Cardiac muscle cell (in vitro differentiated cells and primary cell): ENCODE measurements around the gene NEK7. TPM values are rescaled to one million over a fixed set of nuclear protein-coding genes. Genes with fewer than 3 reads are reported as not detected.
A peak's percentile ranks its signal among the peaks of the same experiment; 100 is the strongest.

Experiments used
- DNase-seq, 2 donors: peaks; one replicate each; pipeline versions ENCODE4 v3.0.0 to v3.0.0-alpha.2; 2010 to 2017; ENCODE audit warnings: low read depth in 1 of 2, low spot score in 1 of 2
- H3K27ac ChIP-seq: fragments of 200-600 bp; sonication (generic); 2 replicates; pipeline ENCODE4 v1.5.1; 2016
- H3K27me3 ChIP-seq: fragments of 200-600 bp; sonication (generic); 2 replicates; pipeline ENCODE4 v1.6.0; 2016; ENCODE audit warnings: control low read depth
- H3K36me3 ChIP-seq: fragments of 200-600 bp; sonication (generic); 2 replicates; pipeline ENCODE4 v1.5.1; 2016; ENCODE audit warnings: control low read depth
- H3K4me1 ChIP-seq: fragments of 200-600 bp; sonication (generic); 2 replicates; pipeline ENCODE4 v1.8.1; 2017; ENCODE audit warnings: low read depth, mild to moderate bottlenecking, mixed run types
- H3K4me3 ChIP-seq: fragments of 200-600 bp; sonication (generic); 2 replicates; pipeline ENCODE4 v1.5.1; 2016; ENCODE audit warnings: mild to moderate bottlenecking
- H3K9me3 ChIP-seq: fragments of 200-600 bp; sonication (generic); 2 replicates; pipeline ENCODE4 v1.5.1; 2017; ENCODE audit warnings: low read depth, mild to moderate bottlenecking, control low read depth
- CTCF ChIP-seq: IDR thresholded peaks from 2 replicates; pipeline ENCODE4 v1.5.1; 2012; ENCODE audit warnings: low read depth, mild to moderate bottlenecking, low read length
- polyA plus RNA-seq: library from polyadenylated mRNA; unstranded; fragments of >200 nt; fragmentation: Nextera tagmentation; extraction: Ambion mirVana; gene quantifications from 2 replicates; pipeline ENCODE4 v1.2.1, GENCODE V29; 2016
- total RNA-seq: library from RNA; depleted of rRNA; stranded (reverse); fragments of >200 nt; gene quantifications from 2 replicates; pipeline ENCODE4 v1.2.3, GENCODE V29; 2016

Gene NEK7
- total and polyA plus RNA-seq, 2 experiments from 2014 or later = 46.1 to 63.1 TPM

GRCh38 chr1:198228925-198229324, 72.1 kb downstream of the NEK7 start:
- peak in 1 of 2 donors; percentile 21 for DNase-seq
- peaks cover 6% of the 10 kb centered on the region for H3K4me1 ChIP-seq
- H3K27me3 ChIP-seq = no peaks in the 10 kb centered on the region
- no peaks in the 10 kb centered on the region for H3K36me3 ChIP-seq
- no peak overlapping the region for H3K4me3 ChIP-seq
- TF ChIP-seq CTCF = no peak
- no peaks in the 10 kb centered on the region for H3K9me3 ChIP-seq
- peak overlapping the region; percentile 64 for H3K27ac ChIP-seq

- no peaks in the 10 kb centered on the region for H3K36me3 ChIP-seq
Observed at GRCh38 chr1:198231779-198232178, 75.0 kb downstream of the NEK7 start.

GRCh38 chr1:198232378-198232777, 75.6 kb downstream of the NEK7 start:
- H3K9me3 ChIP-seq = no peaks in the 10 kb centered on the region
- no peaks in the 10 kb centered on the region for H3K27me3 ChIP-seq
- TF ChIP-seq CTCF = no peak
- H3K27ac ChIP-seq = no peak overlapping the region
- no peaks in the 10 kb centered on the region for H3K36me3 ChIP-seq
- no peak overlapping the region for H3K4me3 ChIP-seq
- H3K4me1 ChIP-seq = peaks cover 13% of the 10 kb centered on the region
- no peak for DNase-seq

More at GRCh38 chr1:198231779-198232178, 75.0 kb downstream of the NEK7 start:
- DNase-seq = no peak
- H3K9me3 ChIP-seq = no peaks in the 10 kb centered on the region
- no peak for TF ChIP-seq CTCF
- H3K27me3 ChIP-seq = no peaks in the 10 kb centered on the region
- H3K4me3 ChIP-seq = no peak overlapping the region
- H3K27ac ChIP-seq = no peak overlapping the region
- peaks cover 13% of the 10 kb centered on the region for H3K4me1 ChIP-seq

- no peaks in the 10 kb centered on the region for H3K27me3 ChIP-seq
- H3K4me1 ChIP-seq = peaks cover 13% of the 10 kb centered on the region
- no peaks in the 10 kb centered on the region for H3K9me3 ChIP-seq
- no peak overlapping the region for H3K4me3 ChIP-seq
- no peak for TF ChIP-seq CTCF
- H3K27ac ChIP-seq = peak overlapping the region; percentile 42
- peak in 1 of 2 donors; percentile 21 for DNase-seq
- H3K36me3 ChIP-seq = no peaks in the 10 kb centered on the region
Observed at GRCh38 chr1:198232940-198233675, 76.3 kb downstream of the NEK7 start.

GRCh38 chr1:198234520-198235251, 77.9 kb downstream of the NEK7 start:
- Histone ChIP-seq H3K9me3 (no peaks in the 10 kb centered on the region), H3K27ac (peak overlapping the region; percentile 77), H3K4me1 (peaks cover 8% of the 10 kb centered on the region), H3K4me3 (no peak overlapping the region), H3K27me3 (no peaks in the 10 kb centered on the region), H3K36me3 (no peaks in the 10 kb centered on the region)
- TF ChIP-seq CTCF = no peak
- peak; percentile 9 to 41 for DNase-seq
